Kidney (tissue), 14 donors: ENCODE results near the gene SLC35A1. TPM values are rescaled to one million over a fixed set of nuclear protein-coding genes. Genes with fewer than 3 reads are reported as not detected.

Experiments
- DNase-seq, 5 donors: peaks; one replicate each; pipeline ENCODE4 v3.0.0-alpha.2; 2013 to 2020
- FAIRE-seq: peaks from 2 replicates; lab custom pipeline; 2012; peaks lifted over from hg19 to GRCh38; lab: Jason Lieb, UNC
- H3K27ac ChIP-seq, 2 donors: one replicate each; pipeline ENCODE4 v1.7.0; 2013; ENCODE audit warnings: low read depth in 2 of 2, low read length in 2 of 2, inconsistent platforms in 1 of 2
- H3K27me3 ChIP-seq: one replicate; pipeline ENCODE4 v1.7.1; 2013; ENCODE audit warnings: low read length, inconsistent platforms; ENCODE audit not compliant: control insufficient read depth, insufficient read depth
- H3K36me3 ChIP-seq, 3 donors: one replicate each; pipeline versions ENCODE4 v1.7.0 to v1.7.1; 2013; ENCODE audit warnings: low read length in 3 of 3, control low read depth in 1 of 3, inconsistent platforms in 1 of 3; ENCODE audit not compliant: insufficient read depth in 3 of 3, control insufficient read depth in 2 of 3
- H3K4me1 ChIP-seq, 3 donors: one replicate each; pipeline versions ENCODE4 v1.7.0 to v1.7.1; 2013; ENCODE audit warnings: low read length in 3 of 3, inconsistent platforms in 1 of 3, low read depth in 1 of 3; ENCODE audit not compliant: control insufficient read depth in 2 of 3, insufficient read depth in 2 of 3
- H3K4me3 ChIP-seq, 3 donors: one replicate each; pipeline versions ENCODE4 v1.7.0 to v1.8.1; 2013; ENCODE audit warnings: low read length in 3 of 3, control low read depth in 1 of 3, inconsistent platforms in 1 of 3
- H3K9ac ChIP-seq, 3 donors: one replicate each; pipeline versions ENCODE4 v1.7.0 to v1.7.1; 2013; ENCODE audit warnings: low read length in 3 of 3, control low read depth in 1 of 3, inconsistent platforms in 1 of 3
- H3K9me3 ChIP-seq, 3 donors: one replicate each; pipeline versions ENCODE4 v1.7.0 to v1.7.1; 2013; ENCODE audit warnings: low read length in 3 of 3, control low read depth in 1 of 3, inconsistent platforms in 1 of 3; ENCODE audit not compliant: control insufficient read depth in 2 of 3, insufficient read depth in 1 of 3
- intact Hi-C: fragments of 100-400 bp; cut with DNase I; formaldehyde crosslinking; loops from one replicate; pipeline ENCODE4 v1.11.1; 2022
- polyA plus RNA-seq: library from polyadenylated mRNA; stranded (reverse); fragments of 350-450 nt; fragmentation: Illumina TruSeq; extraction: RNeasy Lipid Tissue Mini Kit (QIAGEN cat#74804); gene quantifications from one replicate; pipeline ENCODE4 v1.2.3, GENCODE V29; 2014; ENCODE audit warnings: low read depth, low replicate concordance; ENCODE audit not compliant: insufficient read depth
- total RNA-seq: library from RNA; stranded (reverse); fragmentation: NEBNext Ultra II Directional; extraction: Animal tissue kit (Norgen Biotek cat#: 25700); gene quantifications from one replicate; pipeline ENCODE4 v1.2.1, GENCODE V29; 2021
- TF ChIP-seq, protein P1 (sequence below): IDR thresholded peaks from 3 replicates; pipeline ENCODE4 v1.5.1; 2012; ENCODE audit warnings: mild to moderate bottlenecking, moderate library complexity, borderline replicate concordance; ENCODE audit not compliant: insufficient read depth; ENCODE audit errors: extremely low read depth
- donor health status: control.
- donor health status: control.
- donor health status: control.
- donor health status: control.
- donor health status: control.
- donor health status: DM: yes; HTN: yes; CAD: no.
- donor health status: Normal renal cell carcinoma (clear cell type).

SLC35A1 gene
- total and polyA plus RNA-seq, 2 donors from 2014 or later, result 18.1 to 20.4 TPM

DNA sequence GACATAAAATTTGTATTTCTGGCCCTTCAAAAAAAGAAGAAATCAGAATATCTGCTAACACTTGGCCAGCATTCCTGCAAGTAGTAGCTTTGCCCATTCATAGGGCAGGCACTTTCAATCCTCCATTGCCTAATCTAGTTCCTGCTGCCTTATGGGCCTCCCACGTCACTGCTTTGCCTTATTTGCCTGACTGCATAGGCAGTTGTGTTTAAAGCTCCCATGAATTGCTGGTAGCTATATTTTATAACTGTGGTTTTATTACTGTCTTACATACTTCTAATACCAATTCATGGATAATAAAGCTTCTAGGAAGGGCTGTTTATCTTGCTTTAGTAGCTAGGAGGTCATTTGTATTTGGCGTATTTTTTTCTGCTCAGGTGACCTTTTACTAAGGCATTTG, 7.7 kb upstream of the SLC35A1 start:
- DNase-seq (no peak), FAIRE-seq (no peak)
- Histone ChIP-seq H3K9ac (no peak overlapping the region), H3K4me1 (no peaks in the 10 kb centered on the region), H3K9me3 (no peaks in the 10 kb centered on the region), H3K4me3 (no peak overlapping the region), H3K27ac (no peak overlapping the region), H3K36me3 (no peaks in the 10 kb centered on the region), H3K27me3 (no peaks in the 10 kb centered on the region)
- intact Hi-C loops, result no loop called here
- TF ChIP-seq, protein P1, sequence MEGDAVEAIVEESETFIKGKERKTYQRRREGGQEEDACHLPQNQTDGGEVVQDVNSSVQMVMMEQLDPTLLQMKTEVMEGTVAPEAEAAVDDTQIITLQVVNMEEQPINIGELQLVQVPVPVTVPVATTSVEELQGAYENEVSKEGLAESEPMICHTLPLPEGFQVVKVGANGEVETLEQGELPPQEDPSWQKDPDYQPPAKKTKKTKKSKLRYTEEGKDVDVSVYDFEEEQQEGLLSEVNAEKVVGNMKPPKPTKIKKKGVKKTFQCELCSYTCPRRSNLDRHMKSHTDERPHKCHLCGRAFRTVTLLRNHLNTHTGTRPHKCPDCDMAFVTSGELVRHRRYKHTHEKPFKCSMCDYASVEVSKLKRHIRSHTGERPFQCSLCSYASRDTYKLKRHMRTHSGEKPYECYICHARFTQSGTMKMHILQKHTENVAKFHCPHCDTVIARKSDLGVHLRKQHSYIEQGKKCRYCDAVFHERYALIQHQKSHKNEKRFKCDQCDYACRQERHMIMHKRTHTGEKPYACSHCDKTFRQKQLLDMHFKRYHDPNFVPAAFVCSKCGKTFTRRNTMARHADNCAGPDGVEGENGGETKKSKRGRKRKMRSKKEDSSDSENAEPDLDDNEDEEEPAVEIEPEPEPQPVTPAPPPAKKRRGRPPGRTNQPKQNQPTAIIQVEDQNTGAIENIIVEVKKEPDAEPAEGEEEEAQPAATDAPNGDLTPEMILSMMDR, result no peak

DNA sequence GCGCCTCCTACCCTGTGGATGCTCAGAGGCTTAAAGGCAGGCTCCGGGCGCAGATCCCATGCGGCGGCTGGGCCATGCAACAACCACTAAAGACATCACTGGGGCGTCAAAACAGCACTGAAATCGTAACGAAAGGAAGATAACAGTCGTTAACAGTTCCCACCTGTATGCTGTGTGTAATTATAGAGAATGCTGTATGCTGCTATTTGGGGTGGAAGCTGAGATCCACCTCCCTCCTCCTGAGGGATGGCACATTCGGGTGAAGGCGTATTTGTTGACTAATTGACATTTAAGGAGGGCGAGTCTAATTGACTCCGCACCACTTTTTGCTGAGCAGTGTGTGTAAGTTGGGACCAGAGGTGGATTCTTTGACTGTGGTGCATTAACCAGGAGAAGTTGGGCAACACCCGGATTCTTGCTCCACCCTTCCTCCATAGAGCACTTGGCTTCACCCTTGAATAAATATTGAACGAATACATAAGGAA, 687 bp downstream of the SLC35A1 start:
- intact Hi-C loops, result no loop called here
- Histone ChIP-seq H3K36me3 (no peaks in the 10 kb centered on the region), H3K9me3 (no peaks in the 10 kb centered on the region), H3K27ac (peak overlapping the region in 1 of 2 donors; percentile 98), H3K27me3 (no peaks in the 10 kb centered on the region), H3K4me3 (peak overlapping the region; percentile 72 to 98 (median 96)), H3K9ac (peak overlapping the region; percentile 64 to 93 (median 85)), H3K4me1 (peaks cover 0 to 5% (median 5%) of the 10 kb centered on the region in 3 donors)
- TF ChIP-seq, protein P1, result no peak
- FAIRE-seq, result no peak
- DNase-seq, result peak in 3 of 5 donors; percentile 36 to 77 (median 71)

DNA sequence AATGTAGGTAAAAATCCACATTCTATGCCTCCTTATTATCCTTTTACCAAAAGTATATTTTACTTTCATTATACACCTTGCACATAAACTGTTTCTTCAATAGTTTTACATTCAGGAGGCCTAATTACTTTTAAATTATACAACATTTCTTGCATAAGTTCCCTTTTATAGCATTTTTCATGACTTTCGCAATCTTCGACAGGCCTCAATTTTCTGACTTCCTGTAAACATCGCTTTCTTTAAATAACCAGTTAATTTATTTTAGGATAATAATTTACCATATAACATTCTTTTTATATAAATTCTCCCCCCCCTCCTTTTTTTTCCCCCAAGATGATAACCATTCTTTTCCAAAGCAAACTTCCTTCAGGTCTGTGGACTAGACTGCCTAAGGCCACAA, 9.2 kb downstream of the SLC35A1 start:
- Histone ChIP-seq H3K4me3 (no peak overlapping the region), H3K4me1 (no peaks in the 10 kb centered on the region), H3K9me3 (no peaks in the 10 kb centered on the region), H3K27me3 (no peaks in the 10 kb centered on the region), H3K9ac (no peak overlapping the region), H3K36me3 (peaks cover 0 to 6% (median 0%) of the 10 kb centered on the region in 3 donors), H3K27ac (no peak overlapping the region)
- TF ChIP-seq, protein P1, result no peak
- FAIRE-seq, result no peak
- no peak for DNase-seq
- intact Hi-C loops, result no loop called here

DNA sequence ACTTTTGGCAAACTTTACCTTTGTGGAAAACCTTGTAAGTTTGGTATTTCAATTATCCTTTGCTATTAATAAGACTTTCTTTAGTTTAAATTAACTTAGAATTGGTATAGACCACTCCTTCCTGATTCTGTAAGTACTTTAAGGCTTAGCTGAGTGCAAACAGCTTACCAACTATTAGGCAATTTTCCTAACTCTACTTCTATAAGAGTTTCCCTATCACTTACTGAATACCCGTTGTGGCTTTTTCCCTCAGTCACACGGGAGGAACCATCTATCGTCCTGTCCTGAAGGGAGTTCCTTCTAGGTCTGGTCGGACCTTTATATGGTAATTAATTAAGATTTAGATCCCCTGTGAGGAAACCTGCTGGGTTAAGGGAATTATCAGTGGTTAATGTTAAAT, 9.6 kb downstream of the SLC35A1 start:
- Histone ChIP-seq H3K27me3 (no peaks in the 10 kb centered on the region), H3K36me3 (peaks cover 0 to 6% (median 0%) of the 10 kb centered on the region in 3 donors), H3K9ac (no peak overlapping the region), H3K4me1 (no peaks in the 10 kb centered on the region), H3K27ac (no peak overlapping the region), H3K4me3 (no peak overlapping the region), H3K9me3 (no peaks in the 10 kb centered on the region)
- DNase-seq (no peak), FAIRE-seq (no peak)
- intact Hi-C loops, result no loop called here
- TF ChIP-seq, protein P1, result no peak
